Bone marrow (tissue), 2 donors: Measurements from ENCODE around the gene JAKMIP1.

Source experiments
- DNase-seq, 2 donors: peaks; one replicate each; lab custom pipeline; 2025; lab: John Stamatoyannopoulos, UW

The JAKMIP1 gene

DNA sequence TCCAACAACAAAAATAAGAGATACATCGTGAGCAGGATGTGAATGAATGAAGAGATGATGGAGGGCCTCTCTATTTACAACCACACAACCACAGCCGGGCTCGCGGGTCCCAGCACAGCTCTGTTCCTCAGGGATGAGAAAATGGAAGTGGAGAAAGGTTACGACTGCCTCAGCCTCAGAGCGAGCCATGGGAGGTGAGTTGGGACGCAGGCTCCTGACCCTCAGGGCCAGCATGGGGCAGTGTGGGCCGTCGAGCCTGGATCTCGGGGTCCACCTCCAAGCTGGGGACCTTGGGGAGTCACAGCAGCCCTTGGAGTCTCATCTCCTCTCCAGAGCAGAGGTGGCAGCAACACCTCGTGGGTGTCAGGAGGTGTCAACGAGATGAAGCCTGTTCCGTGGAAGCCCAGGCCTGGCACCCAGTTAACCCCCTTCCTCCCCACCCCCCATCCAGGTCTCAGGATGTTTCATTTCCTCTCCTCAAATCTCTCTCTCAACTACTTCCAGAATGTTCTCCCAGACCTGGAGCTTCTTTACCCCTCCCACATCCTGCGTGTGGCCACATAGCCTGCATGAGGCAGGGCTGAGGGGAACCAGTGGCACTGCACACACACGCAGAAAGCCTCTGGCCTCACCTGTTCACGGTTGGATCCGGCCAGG lies 208.1 kb downstream of the JAKMIP1 start:
- no peak for DNase-seq

DNA sequence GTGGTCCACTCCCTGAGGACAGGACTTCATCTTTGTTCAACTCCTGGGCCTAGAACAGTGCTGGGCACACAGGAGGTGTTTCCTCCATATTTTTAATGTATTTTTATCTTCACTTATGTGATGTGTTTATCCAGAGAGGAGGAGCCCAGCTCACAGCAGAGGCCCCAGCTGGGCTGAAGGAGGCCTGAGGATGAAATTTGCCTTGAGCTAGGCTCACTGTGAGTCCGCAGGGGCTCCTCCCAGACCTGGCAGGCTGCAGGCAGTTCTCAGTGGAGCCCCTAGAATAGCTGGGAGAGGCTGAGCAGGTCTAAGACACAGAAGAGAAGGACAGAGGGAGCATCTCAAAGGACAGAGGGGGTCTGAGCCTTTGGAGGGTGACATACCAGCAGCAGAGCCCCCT lies 208.9 kb downstream of the JAKMIP1 start:
- no peak for DNase-seq

DNA sequence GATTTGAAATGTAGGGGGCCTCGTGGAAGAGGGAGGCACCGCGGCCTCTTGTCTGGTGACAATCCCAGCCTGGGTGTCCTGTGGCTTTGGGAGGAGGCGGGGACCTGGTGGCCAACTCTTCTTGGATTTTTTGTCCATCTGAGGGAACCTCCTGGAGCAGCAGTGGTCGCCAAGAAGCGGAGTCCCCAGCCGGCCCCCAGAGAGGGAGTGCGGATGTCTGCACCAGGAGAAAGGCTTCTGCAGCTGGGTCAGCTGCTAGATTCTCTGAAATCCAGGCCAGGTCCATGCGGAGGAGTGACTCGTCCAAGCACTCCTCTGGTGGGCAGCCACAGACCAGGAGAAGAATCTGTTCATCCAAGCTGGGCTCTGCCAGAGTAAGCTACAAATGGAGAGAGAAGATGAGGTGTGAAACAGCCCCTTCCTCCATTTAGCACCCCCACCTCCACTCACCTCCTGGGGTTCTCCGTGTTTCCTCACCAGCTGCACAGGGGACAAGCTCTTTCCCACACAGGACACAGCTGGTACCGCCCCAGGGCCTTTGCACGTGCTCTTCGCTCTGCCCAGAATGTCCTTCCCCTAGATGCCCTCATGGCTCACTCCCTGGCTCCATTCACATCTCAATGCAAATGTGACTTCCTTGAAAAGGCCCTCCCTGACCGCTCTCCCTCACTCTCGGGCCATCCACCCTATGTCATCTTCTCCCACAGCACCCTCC lies 209.7 kb downstream of the JAKMIP1 start:
- no peak for DNase-seq

DNA sequence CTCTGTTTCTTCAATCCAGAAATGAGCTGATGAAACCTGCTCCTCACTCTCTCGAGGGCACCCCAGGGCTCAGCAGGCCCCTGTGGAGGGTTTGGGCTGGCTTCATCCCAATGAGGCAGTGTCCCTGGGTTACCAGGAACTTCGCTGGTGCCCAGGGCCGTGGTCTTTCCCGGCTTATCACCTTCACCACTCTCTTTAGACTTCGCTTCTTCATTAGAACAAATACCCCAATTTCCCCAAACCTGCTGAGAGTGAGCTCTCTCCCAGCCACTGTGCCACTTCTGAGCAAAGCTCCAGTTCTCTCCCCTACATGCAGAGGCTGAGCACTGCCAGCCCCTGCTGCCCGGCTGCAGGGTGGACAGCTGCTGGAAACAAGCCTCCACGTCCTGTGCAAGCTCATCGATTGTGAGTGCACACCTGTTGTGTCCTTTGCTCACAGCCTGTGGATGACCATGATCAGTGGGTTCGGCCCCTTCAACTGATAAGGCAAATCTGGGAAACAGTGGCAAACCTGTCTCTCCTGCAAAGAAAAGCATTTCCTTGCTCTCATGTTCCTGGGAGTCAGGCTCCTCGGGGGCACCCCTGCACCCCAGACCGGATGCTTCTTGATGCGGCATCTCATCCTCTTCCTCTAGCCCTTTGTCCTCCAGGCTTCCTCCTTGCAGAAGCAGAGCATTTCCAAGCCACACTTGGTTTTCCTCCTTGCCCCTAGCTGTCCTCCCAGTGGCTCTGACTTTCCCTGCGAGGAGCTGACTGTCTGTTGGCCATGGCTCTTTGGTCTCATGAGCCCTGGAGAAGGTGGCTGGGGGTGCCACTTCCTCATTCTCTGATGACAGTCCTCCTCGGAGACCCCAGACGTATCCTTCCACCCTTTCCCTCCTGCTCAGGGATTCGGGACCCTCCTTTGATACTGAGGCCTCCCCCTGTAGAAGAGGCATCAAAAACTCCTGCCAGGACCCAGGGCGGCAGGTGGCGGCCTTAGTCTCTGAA lies 210.8 kb downstream of the JAKMIP1 start:
- DNase-seq, result no peak

- DNase-seq, result no peak
These were observed 212.1 kb downstream of the JAKMIP1 start for GRCh38 chr4:5988086-5988845.

GRCh38 chr4:5984843-5985242 lies 215.5 kb downstream of the JAKMIP1 start:
- no peak for DNase-seq

GRCh38 chr4:5982156-5982973 lies 218.0 kb downstream of the JAKMIP1 start:
- DNase-seq, result no peak

- no peak for DNase-seq
These were observed 219.8 kb downstream of the JAKMIP1 start for GRCh38 chr4:5980436-5981155.

- no peak for DNase-seq
These were observed 220.4 kb downstream of the JAKMIP1 start for GRCh38 chr4:5979981-5980380.

- no peak for DNase-seq
These were observed 223.4 kb downstream of the JAKMIP1 start for GRCh38 chr4:5976921-5977320.

- no peak for DNase-seq
These were observed 223.9 kb downstream of the JAKMIP1 start for GRCh38 chr4:5976431-5976830.
